ENCODE measurements around the gene TRIM72. TPM values are rescaled to one million over a fixed set of nuclear protein-coding genes. Genes with fewer than 3 reads are reported as not detected.

The TRIM72 gene
- total and polyA plus RNA-seq, 7 donors, result under 0.01 to 0.27 (median under 0.01) TPM; not detected in 1

DNA sequence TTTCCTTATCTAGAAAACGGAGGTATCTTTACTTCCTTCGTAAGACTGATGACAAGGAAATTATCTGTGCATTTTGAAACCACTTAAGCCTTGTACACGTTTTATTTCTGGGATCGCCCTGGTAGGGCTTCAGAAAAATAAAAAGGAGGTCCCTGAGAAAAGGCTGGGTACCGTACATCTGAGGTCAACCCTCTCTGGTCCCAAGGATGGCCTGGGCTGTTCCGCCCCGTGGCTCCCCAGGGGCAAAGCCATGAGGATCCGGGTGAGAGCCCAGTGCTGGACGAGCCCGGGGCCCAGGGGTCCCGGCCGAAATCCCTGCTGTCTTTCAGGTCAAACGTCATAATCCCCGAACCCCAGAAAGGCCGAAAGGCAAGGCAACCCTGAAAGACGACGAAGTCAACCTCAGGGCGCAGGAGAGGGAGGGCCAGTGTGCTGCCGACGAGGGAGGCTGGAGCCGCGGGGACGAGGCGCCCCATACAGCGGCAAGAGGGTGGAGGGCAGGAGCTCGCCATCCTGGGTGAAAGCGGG, 34.6 kb upstream of the TRIM72 start:
- peak overlapping the region; percentile 77 to 94 (median 92) for H3K4me3 ChIP-seq
- peak in 1 of 4 donors; percentile 26 for TF ChIP-seq POLR2AphosphoS5 (IDR thresholded peaks at IDR 0.05)
- TF ChIP-seq, protein P1, sequence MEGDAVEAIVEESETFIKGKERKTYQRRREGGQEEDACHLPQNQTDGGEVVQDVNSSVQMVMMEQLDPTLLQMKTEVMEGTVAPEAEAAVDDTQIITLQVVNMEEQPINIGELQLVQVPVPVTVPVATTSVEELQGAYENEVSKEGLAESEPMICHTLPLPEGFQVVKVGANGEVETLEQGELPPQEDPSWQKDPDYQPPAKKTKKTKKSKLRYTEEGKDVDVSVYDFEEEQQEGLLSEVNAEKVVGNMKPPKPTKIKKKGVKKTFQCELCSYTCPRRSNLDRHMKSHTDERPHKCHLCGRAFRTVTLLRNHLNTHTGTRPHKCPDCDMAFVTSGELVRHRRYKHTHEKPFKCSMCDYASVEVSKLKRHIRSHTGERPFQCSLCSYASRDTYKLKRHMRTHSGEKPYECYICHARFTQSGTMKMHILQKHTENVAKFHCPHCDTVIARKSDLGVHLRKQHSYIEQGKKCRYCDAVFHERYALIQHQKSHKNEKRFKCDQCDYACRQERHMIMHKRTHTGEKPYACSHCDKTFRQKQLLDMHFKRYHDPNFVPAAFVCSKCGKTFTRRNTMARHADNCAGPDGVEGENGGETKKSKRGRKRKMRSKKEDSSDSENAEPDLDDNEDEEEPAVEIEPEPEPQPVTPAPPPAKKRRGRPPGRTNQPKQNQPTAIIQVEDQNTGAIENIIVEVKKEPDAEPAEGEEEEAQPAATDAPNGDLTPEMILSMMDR (IDR thresholded peaks at IDR 0.05), result no peak
- WGBS, 2 donors, result 1 to 2% methylated on average over 27 of the region's 27 CpGs
- DNase-seq, result no peak
- H3K27me3 ChIP-seq, result no peaks in the 10 kb centered on the region
- H3K9me3 ChIP-seq, result no peaks in the 10 kb centered on the region
- H3K4me1 ChIP-seq, result peaks cover 0 to 42% (median 40%) of the 10 kb centered on the region in 4 donors
- peaks cover 10 to 21% (median 18%) of the 10 kb centered on the region in 4 donors for H3K36me3 ChIP-seq
- intact Hi-C loops (cut with DNase I), result loop anchor here (5.0 kb wide), 1 partner anchor 263 kb away; the partner anchor contains the start of gene ZNF843
- peak overlapping the region; percentile 93 to 99 (median 98) for H3K27ac ChIP-seq

DNA sequence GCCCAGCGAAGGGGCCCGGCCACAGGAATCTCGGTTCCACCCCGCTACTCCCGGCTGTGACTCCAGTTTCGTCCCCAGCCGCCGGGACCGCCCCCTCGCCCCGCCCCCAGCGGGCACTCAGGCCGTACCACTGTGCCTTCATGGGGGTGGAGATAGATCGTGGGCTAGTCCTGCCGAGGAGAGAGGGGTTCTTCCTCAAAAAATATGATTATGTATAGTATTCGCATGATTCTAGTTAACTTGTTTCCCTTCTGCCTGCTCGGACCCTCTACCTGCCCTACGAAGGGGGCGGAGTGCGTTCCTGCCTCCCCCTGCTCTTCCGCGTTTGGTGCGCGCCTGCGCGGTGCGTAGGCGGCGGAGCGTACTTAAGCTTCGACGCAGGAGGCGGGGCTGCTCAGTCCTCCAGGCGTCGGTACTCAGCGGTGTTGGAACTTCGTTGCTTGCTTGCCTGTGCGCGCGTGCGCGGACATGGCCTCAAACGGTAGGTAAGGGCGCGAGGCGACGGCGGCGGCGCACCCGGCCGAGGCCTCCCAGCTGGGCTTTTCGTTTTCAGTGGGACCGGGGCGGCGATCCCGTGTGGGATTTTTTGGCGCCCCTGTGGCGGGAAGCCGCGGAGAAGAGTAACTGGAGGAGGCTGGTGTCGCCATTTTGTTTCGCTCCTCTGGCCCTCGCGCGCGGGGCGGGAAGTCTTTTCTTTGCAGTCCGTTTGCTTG, 34.0 kb upstream of the TRIM72 start, which contains the start of gene FUS:
TSS of gene FUS (plus strand) at position 393 of the 713 bp plus-strand sequence. CDS start at position 469, 76 bp downstream.
- H3K36me3 ChIP-seq, result peaks cover 13 to 27% (median 24%) of the 10 kb centered on the region in 4 donors
- H3K4me3 ChIP-seq, result peak within 1 kb of the TSS; percentile 77 to 94 (median 92)
- no peaks in the 10 kb centered on the region for H3K9me3 ChIP-seq
- WGBS, 2 donors, result 0 to 1% methylated on average over 69 of the region's 69 CpGs
- TF ChIP-seq, protein P1 (IDR thresholded peaks at IDR 0.05), result no peak
- peak; percentile 97 for TF ChIP-seq POLR2A (IDR thresholded peaks at IDR 0.05)
- TF ChIP-seq POLR2AphosphoS5 (IDR thresholded peaks at IDR 0.05), result peak; percentile 100
- H3K27ac ChIP-seq, result peak within 1 kb of the TSS; percentile 93 to 99 (median 98)
- H3K27me3 ChIP-seq, result no peaks in the 10 kb centered on the region
- intact Hi-C loops (cut with DNase I), result loop anchor here (1.0 to 10.0 kb wide), 3 partner anchors 38 to 695 kb away; partner anchors contain the start of genes ZNF267 and ZNF843
- peak; percentile 96 for DNase-seq
- peaks cover 0 to 42% (median 40%) of the 10 kb centered on the region in 4 donors for H3K4me1 ChIP-seq

DNA sequence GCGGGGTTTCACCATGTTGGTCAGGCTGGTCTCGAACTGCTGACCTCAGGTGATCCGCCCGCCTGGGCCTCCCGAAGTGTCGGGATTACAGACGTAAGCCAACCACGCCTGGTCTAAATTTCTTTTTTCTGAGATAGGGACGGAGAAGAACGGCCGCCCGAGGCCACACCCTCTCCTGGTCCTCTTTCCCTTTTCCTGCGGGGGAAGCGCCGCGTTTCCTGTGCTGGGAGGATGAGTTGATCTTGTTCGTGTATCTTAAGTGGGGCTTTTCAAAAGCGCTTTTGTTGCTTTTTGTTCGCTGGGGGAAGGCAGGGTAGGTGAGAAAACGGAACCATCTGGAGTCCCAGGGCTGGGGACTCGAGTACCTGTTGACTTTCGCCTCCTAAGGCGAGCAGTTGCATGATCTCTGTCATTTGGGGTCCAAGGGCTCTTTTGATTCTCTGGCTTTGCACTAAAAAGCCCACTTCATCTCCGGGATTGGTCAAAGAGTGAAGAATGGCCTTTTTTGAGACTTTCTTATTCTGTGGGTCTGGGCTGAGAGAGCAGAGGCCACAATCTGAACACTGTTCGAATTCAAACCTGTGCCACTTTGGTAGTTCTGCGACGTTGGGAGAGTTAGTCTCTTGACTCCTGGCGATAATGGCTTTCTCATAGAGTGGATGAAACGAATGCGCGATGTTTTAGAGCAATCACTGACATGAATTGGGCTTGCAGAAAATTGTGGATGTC, 32.7 kb upstream of the TRIM72 start:
- Histone ChIP-seq H3K36me3 (peaks cover 27 to 40% (median 37%) of the 10 kb centered on the region in 4 donors), H3K27me3 (no peaks in the 10 kb centered on the region), H3K9me3 (no peaks in the 10 kb centered on the region), H3K27ac (peak overlapping the region; percentile 93 to 99 (median 98)), H3K4me3 (peak overlapping the region; percentile 77 to 94 (median 92)), H3K4me1 (peaks cover 0 to 42% (median 40%) of the 10 kb centered on the region in 4 donors)
- peak; percentile 70 for DNase-seq
- intact Hi-C loops (cut with DNase I), result loop anchor here (10.0 kb wide), 1 partner anchor 694 kb away; the partner anchor contains the start of gene ZNF267
- WGBS, 2 donors, result 4 to 13% methylated on average over 31 of the region's 31 CpGs
- TF ChIP-seq EP300 (IDR thresholded peaks at IDR 0.05), result no peak
- no peak for TF ChIP-seq POLR2A (IDR thresholded peaks at IDR 0.05)
- TF ChIP-seq, protein P1 (IDR thresholded peaks at IDR 0.05), result no peak
- TF ChIP-seq POLR2AphosphoS5 (IDR thresholded peaks at IDR 0.05), result no peak

DNA sequence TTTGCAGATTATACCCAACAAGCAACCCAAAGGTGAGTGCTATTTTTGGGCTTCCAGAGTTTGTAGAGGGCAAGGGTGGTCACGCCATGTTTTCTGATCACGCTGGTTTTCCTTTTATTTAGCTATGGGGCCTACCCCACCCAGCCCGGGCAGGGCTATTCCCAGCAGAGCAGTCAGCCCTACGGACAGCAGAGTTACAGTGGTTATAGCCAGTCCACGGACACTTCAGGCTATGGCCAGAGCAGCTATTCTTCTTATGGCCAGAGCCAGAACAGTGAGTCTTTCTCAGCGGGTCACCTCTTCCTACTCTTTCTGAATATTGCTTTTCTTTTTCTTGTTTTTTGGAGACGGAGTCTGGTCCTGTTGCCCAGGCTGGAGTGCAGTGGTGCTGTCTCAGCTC, 31.5 kb upstream of the TRIM72 start:
- peak overlapping the region in 3 of 4 donors; percentile 91 to 94 (median 93) for H3K4me3 ChIP-seq
- WGBS, 2 donors, result 37 to 41% methylated on average over 7 of the region's 7 CpGs
- DNase-seq, result no peak
- H3K36me3 ChIP-seq, result peaks cover 38 to 52% (median 47%) of the 10 kb centered on the region in 4 donors
- H3K27ac ChIP-seq, result peak overlapping the region in 1 of 4 donors; percentile 31
- TF ChIP-seq, protein P1 (IDR thresholded peaks at IDR 0.05), result no peak
- TF ChIP-seq POLR2AphosphoS5 (IDR thresholded peaks at IDR 0.05) (no peak), POLR2A (IDR thresholded peaks at IDR 0.05) (no peak), EP300 (IDR thresholded peaks at IDR 0.05) (no peak)
- no peaks in the 10 kb centered on the region for H3K9me3 ChIP-seq
- no peaks in the 10 kb centered on the region for H3K27me3 ChIP-seq
- intact Hi-C loops (cut with DNase I), result loop anchor here (10.0 kb wide), 1 partner anchor 692 kb away; the partner anchor contains the start of gene ZNF267
- H3K4me1 ChIP-seq, result peaks cover 0 to 46% (median 42%) of the 10 kb centered on the region in 4 donors
